SK-N-SH (cell line): ENCODE results near the gene ACACA. TPM values are rescaled to one million over a fixed set of nuclear protein-coding genes. Genes with fewer than 3 reads are reported as not detected.

Experiments
- CTCF ChIA-PET: fragments of 300-600, 350-600 bp; formaldehyde crosslinking; extraction: SDS; loops from one replicate; lab custom pipeline; 2021; lab: Yijun Ruan, JAX
- POLR2A ChIA-PET: fragments of 350-600 bp; sonication (Branson Sonifier 250); formaldehyde crosslinking; extraction: SDS; loops from one replicate; lab custom pipeline; 2020; ENCODE audit warnings: antibody characterized with exemption, inconsistent platforms; lab: Yijun Ruan, JAX
- DNase-seq: peaks from one replicate; pipeline ENCODE4 v3.0.0; 2012
- H2AFZ ChIP-seq: fragments of 200-600 bp; sonication (generic); 2 replicates; pipeline ENCODE4 v1.8.1; 2016; ENCODE audit warnings: antibody characterized with exemption, mild to moderate bottlenecking, low read depth
- H3F3A ChIP-seq: fragments of 200-600 bp; sonication (generic); replicated peaks from 2 replicates; pipeline ENCODE3; 2016; ENCODE audit warnings: antibody characterized with exemption, mild to moderate bottlenecking; ENCODE audit not compliant: insufficient read depth
- H3K27ac ChIP-seq, 2 experiments: fragments of 200-500 bp in 1 of 2; fragments of 200-600 bp in 1 of 2; sonication (Bioruptor generic) in 1 of 2; sonication (generic), shearing (Covaris generic) in 1 of 2; 2 replicates each; pipeline versions ENCODE4 v1.5.1 to v1.6.1; 2014 to 2016; ENCODE audit warnings: low read depth in 2 of 2, inconsistent platforms in 1 of 2, low read length in 1 of 2, mild to moderate bottlenecking in 1 of 2, mixed read lengths in 1 of 2
- H3K27me3 ChIP-seq: fragments of 200-600 bp; sonication (generic), shearing (Covaris generic); 2 replicates; pipeline ENCODE4 v1.6.1; 2016; ENCODE audit warnings: mixed run types; ENCODE audit not compliant: insufficient read depth
- H3K36me3 ChIP-seq, 2 experiments: fragments of 200-500 bp in 1 of 2; fragments of 200-600 bp in 1 of 2; sonication (Bioruptor generic) in 1 of 2; sonication (generic) in 1 of 2; replicated peaks in 1 of 2; 2 replicates each; pipeline versions ENCODE3 to v1.5.1; 2014 to 2016; ENCODE audit warnings: low read length in 1 of 2, mild to moderate bottlenecking in 1 of 2; ENCODE audit not compliant: insufficient read depth in 2 of 2, control insufficient read depth in 1 of 2
- H3K4me1 ChIP-seq, 2 experiments: fragments of 200-500 bp in 1 of 2; fragments of 200-600 bp in 1 of 2; sonication (Bioruptor generic) in 1 of 2; sonication (generic), shearing (Covaris generic) in 1 of 2; 2 replicates each; pipeline versions ENCODE4 v1.5.1 to v1.6.1; 2014 to 2016; ENCODE audit warnings: low read depth in 1 of 2, low read length in 1 of 2, mixed run types in 1 of 2; ENCODE audit not compliant: insufficient read depth in 2 of 2, control insufficient read depth in 1 of 2
- H3K4me2 ChIP-seq: fragments of 200-600 bp; sonication (generic), shearing (Covaris generic); 2 replicates; pipeline ENCODE4 v1.6.1; 2017; ENCODE audit warnings: mixed run types
- H3K4me3 ChIP-seq, 2 experiments: fragments of 200-500 bp in 1 of 2; fragments of 200-600 bp in 1 of 2; sonication (Bioruptor generic) in 1 of 2; sonication (generic), shearing (Covaris generic) in 1 of 2; 2 replicates each; pipeline versions ENCODE4 v1.5.1 to v1.8.1; 2014 to 2016; ENCODE audit warnings: low read depth in 2 of 2, inconsistent platforms in 1 of 2, low read length in 1 of 2, mild to moderate bottlenecking in 1 of 2, mixed read lengths in 1 of 2, moderate library complexity in 1 of 2
- H3K79me2 ChIP-seq: fragments of 200-600 bp; sonication (generic); 2 replicates; pipeline ENCODE4 v1.8.1; 2017; ENCODE audit warnings: mild to moderate bottlenecking; ENCODE audit not compliant: insufficient read depth
- H3K9ac ChIP-seq: fragments of 200-600 bp; sonication (generic); 2 replicates; pipeline ENCODE4 v1.6.1; 2017; ENCODE audit warnings: mixed run types
- H3K9me2 ChIP-seq: fragments of 200-600 bp; sonication (generic); 2 replicates; pipeline ENCODE4 v1.6.1; 2017; ENCODE audit warnings: mixed run types
- H3K9me3 ChIP-seq: fragments of 200-600 bp; sonication (generic); 2 replicates; pipeline ENCODE4 v1.6.1; 2017; ENCODE audit warnings: mixed run types, mild to moderate bottlenecking, moderate library complexity
- H4K20me1 ChIP-seq: fragments of 200-600 bp; sonication (generic); 2 replicates; pipeline ENCODE4 v1.6.1; 2017; ENCODE audit warnings: mild to moderate bottlenecking, mixed run types; ENCODE audit not compliant: insufficient read depth
- CHD2 ChIP-seq: fragments of 150-350 bp; IDR thresholded peaks from 2 replicates; pipeline ENCODE4 v1.6.1; 2018; ENCODE audit warnings: low read length; ENCODE audit not compliant: partially characterized antibody
- CTCF ChIP-seq: fragments of 200-600 bp; sonication (generic); IDR thresholded peaks from 2 replicates; pipeline ENCODE4 v1.6.1; 2017; ENCODE audit warnings: antibody characterized with exemption, mild to moderate bottlenecking, moderate library complexity
- FOXJ3 ChIP-seq: sonication (generic); formaldehyde crosslinking; IDR thresholded peaks from 2 replicates; pipeline ENCODE4 v1.5.1; 2020; ENCODE audit warnings: mild to moderate bottlenecking, missing genetic modification reagents
- IRF3 ChIP-seq: fragments of 150-350 bp; IDR thresholded peaks from 2 replicates; pipeline ENCODE4 v1.6.1; 2016; ENCODE audit warnings: mild to moderate bottlenecking, low read depth, low read length
- MEF2A ChIP-seq: IDR thresholded peaks from 2 replicates; pipeline ENCODE4 v1.4.0; 2012; ENCODE audit warnings: low read depth, borderline replicate concordance
- MXI1 ChIP-seq: IDR thresholded peaks from 2 replicates; pipeline ENCODE4 v1.6.1; 2012; ENCODE audit warnings: mild to moderate bottlenecking, low read depth, low read length, improper control_type of control experiment
- PBX3 ChIP-seq: IDR thresholded peaks from 2 replicates; pipeline ENCODE4; 2012
- POLR2AphosphoS5 ChIP-seq: IDR thresholded peaks from 2 replicates; pipeline ENCODE4 v1.6.1; 2012; ENCODE audit warnings: low read depth, low read length
- RAD21 ChIP-seq: IDR thresholded peaks from 2 replicates; pipeline ENCODE4 v1.6.1; 2012; ENCODE audit warnings: mild to moderate bottlenecking, low read length
- RXRA ChIP-seq: IDR thresholded peaks from 2 replicates; pipeline ENCODE4 v1.4.0; 2012; ENCODE audit warnings: low read depth, mild to moderate bottlenecking, borderline replicate concordance
- SMC3 ChIP-seq: IDR thresholded peaks from 2 replicates; pipeline ENCODE4 v1.6.1; 2012; ENCODE audit warnings: low read depth, low read length, improper control_type of control experiment
- TCF12 ChIP-seq: IDR thresholded peaks from 2 replicates; pipeline ENCODE4 v1.4.0; 2012
- TEAD4 ChIP-seq: IDR thresholded peaks from 2 replicates; pipeline ENCODE4 v1.4.0; 2012; ENCODE audit warnings: mild to moderate bottlenecking, borderline replicate concordance; ENCODE audit not compliant: insufficient read depth
- USF2 ChIP-seq: fragments of 150-350 bp; IDR thresholded peaks from 2 replicates; pipeline ENCODE4 v1.6.1; 2017; ENCODE audit warnings: antibody characterized with exemption, low read length, low read depth, borderline replicate concordance
- WGBS: methylation state at CpG from one replicate; pipeline ENCODE4 v1.1.6; 2017; ENCODE audit warnings: low lambda C conversion rate; 5-methylcytosine and 5-hydroxymethylcytosine counted together
- polyA plus RNA-seq, 3 experiments: library from polyadenylated mRNA; depleted of rRNA; stranded (reverse); fragments of >200 nt; gene quantifications; 2 replicates each; pipeline ENCODE4 v1.2.3, GENCODE V29; 2012

Gene ACACA
- polyA plus RNA-seq, 1 of the 3 experiments (the other 2 are of a cell fraction): 27.2 TPM

- Histone ChIP-seq H2AFZ (no peak overlapping the region), H4K20me1 (0 out of 2 replicates have a peak, but pooled peaks cover 4% of the 10 kb centered on the region), H3K4me1 (peaks cover 0 to 13% of the 10 kb centered on the region in 2 experiments; a peak in 2 of 4 replicates), H3K4me2 (no peak overlapping the region), H3K27ac (no peak overlapping the region), H3K9me2 (no peaks in the 10 kb centered on the region), H3K9ac (no peak overlapping the region), H3K36me3 (no peaks in the 10 kb centered on the region), H3K79me2 (peaks cover 23% of the 10 kb centered on the region; the same call in 1 of the 2 replicates), H3K27me3 (no peaks in the 10 kb centered on the region), H3K9me3 (no peaks in the 10 kb centered on the region), H3K4me3 (no peak overlapping the region), H3F3A (peaks cover 7% of the 10 kb centered on the region)
- WGBS: 94% methylated on average over 4 of the region's 4 CpGs
- ChIA-PET POLR2A (interaction anchor here (0.6 kb wide), 1 partner anchor 137 kb away, joined by 3 read pairs; no protein-coding TSS in a partner anchor), CTCF (interaction anchor here (1.5 to 4.9 kb wide), 3 partner anchors 12 to 36 kb away, joined by 3 to 35 read pairs (median 5); partner anchors contain the start of gene C17orf78)
- no peak for TF ChIP-seq TCF12
- no peak for TF ChIP-seq RAD21
- no peak for TF ChIP-seq SMC3
- TF ChIP-seq MXI1: no peak
- no peak for DNase-seq
Observed at GRCh38 chr17:37361543-37361942, 45.1 kb downstream of the ACACA start.

GRCh38 chr17:37360632-37361031, 46.0 kb downstream of the ACACA start:
- Histone ChIP-seq H3K9ac (no peak overlapping the region), H3K4me3 (no peak overlapping the region), H3K36me3 (no peaks in the 10 kb centered on the region), H2AFZ (no peak overlapping the region), H3F3A (peaks cover 7% of the 10 kb centered on the region), H3K4me2 (no peak overlapping the region), H3K27ac (no peak overlapping the region), H3K27me3 (no peaks in the 10 kb centered on the region), H3K9me3 (no peaks in the 10 kb centered on the region), H4K20me1 (0 out of 2 replicates have a peak, but pooled peaks cover 7% of the 10 kb centered on the region), H3K4me1 (peaks cover 0 to 13% of the 10 kb centered on the region in 2 experiments; a peak in 2 of 4 replicates), H3K9me2 (no peaks in the 10 kb centered on the region), H3K79me2 (peaks cover 26% of the 10 kb centered on the region; the same call in 1 of the 2 replicates)
- DNase-seq: no peak
- POLR2A ChIA-PET: no interaction called here
- CTCF ChIA-PET: interaction anchor here (1.5 to 4.9 kb wide), 2 partner anchors 12 to 37 kb away, joined by 3 to 35 read pairs; no protein-coding TSS in a partner anchor
- WGBS: 66% methylated on average over 3 of the region's 3 CpGs
- TF ChIP-seq MEF2A (no peak), POLR2AphosphoS5 (no peak), USF2 (no peak), RXRA (no peak)

- Histone ChIP-seq H3F3A (peaks cover 7% of the 10 kb centered on the region), H3K9me2 (no peaks in the 10 kb centered on the region), H2AFZ (peak overlapping the region; percentile 93; the same call in 1 of the 2 replicates), H3K79me2 (peaks cover 35% of the 10 kb centered on the region; the same call in 1 of the 2 replicates), H4K20me1 (0 out of 2 replicates have a peak, but pooled peaks cover 10% of the 10 kb centered on the region), H3K27me3 (no peaks in the 10 kb centered on the region), H3K27ac (peak overlapping the region; percentile 64 to 66; a peak in 3 of 4 replicates), H3K36me3 (no peaks in the 10 kb centered on the region), H3K9me3 (no peaks in the 10 kb centered on the region), H3K4me2 (peak overlapping the region; percentile 99), H3K4me1 (peaks cover 0 to 13% of the 10 kb centered on the region in 2 experiments; a peak in 2 of 4 replicates), H3K9ac (peak overlapping the region; percentile 70), H3K4me3 (peak overlapping the region; percentile 75 to 78)
- POLR2A ChIA-PET: interaction anchor here (0.6 kb wide), 1 partner anchor 16 kb away, joined by 3 read pairs; no protein-coding TSS in a partner anchor
- CTCF ChIA-PET: interaction anchor here (0.8 to 4.9 kb wide), 2 partner anchors 13 to 17 kb away, joined by 3 to 35 read pairs; no protein-coding TSS in a partner anchor
- DNase-seq: no peak
- WGBS: 67% methylated on average over 16 of the region's 18 CpGs
- TF ChIP-seq FOXJ3 (CRISPR knock-in tag): no peak
- TF ChIP-seq MEF2A: no peak
- no peak for TF ChIP-seq PBX3
- no peak for TF ChIP-seq USF2
- TF ChIP-seq CTCF: no peak
- no peak for TF ChIP-seq CHD2
- TF ChIP-seq TCF12: no peak
- TF ChIP-seq IRF3: no peak
- no peak for TF ChIP-seq TEAD4
Observed at GRCh38 chr17:37359682-37360188, 46.9 kb downstream of the ACACA start.
